ENCODE results near the gene UBE2I.

UBE2I gene

DNA sequence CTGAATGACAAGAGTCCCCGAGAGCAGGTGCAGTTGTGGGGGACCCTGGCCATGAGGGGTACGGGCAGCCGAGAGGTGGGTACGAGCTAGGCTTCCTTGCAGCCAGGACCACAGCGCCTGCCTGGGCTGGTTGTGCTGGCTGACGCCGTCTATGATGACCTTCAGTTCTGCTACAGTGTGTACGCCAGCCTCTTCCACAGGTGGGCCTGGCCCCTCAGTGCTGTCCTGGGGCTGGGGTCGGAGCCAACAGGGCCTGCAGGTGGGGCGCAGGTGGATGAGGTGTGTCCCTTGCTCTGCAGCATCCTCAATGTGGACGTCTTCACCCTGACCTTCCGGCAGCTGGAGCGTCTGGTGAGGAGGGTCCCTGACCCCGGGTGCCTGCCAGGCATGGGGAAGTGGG is 35.1 kb downstream of the UBE2I start:
- no peak for DNase-seq

DNA sequence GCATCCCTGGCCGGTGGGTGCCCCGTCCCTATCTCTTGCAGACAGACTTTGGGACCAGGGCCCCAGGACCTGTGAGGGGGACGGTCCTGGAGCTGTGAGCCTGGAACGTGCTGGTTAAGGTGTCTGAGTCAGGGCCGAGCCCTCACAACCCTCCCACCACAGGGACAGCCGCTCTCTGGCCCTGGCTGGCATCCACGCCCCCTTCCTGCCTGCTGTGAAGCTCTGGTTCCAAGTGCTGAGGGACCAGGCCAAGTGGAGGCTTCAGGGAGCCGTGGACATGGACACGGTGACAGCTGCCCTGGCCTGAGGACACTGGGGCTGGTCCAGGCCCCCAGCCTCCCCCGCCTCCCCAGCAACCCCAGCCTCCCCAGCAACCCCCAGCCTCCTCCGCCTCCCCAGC is 35.7 kb downstream of the UBE2I start:
- DNase-seq = no peak

DNA sequence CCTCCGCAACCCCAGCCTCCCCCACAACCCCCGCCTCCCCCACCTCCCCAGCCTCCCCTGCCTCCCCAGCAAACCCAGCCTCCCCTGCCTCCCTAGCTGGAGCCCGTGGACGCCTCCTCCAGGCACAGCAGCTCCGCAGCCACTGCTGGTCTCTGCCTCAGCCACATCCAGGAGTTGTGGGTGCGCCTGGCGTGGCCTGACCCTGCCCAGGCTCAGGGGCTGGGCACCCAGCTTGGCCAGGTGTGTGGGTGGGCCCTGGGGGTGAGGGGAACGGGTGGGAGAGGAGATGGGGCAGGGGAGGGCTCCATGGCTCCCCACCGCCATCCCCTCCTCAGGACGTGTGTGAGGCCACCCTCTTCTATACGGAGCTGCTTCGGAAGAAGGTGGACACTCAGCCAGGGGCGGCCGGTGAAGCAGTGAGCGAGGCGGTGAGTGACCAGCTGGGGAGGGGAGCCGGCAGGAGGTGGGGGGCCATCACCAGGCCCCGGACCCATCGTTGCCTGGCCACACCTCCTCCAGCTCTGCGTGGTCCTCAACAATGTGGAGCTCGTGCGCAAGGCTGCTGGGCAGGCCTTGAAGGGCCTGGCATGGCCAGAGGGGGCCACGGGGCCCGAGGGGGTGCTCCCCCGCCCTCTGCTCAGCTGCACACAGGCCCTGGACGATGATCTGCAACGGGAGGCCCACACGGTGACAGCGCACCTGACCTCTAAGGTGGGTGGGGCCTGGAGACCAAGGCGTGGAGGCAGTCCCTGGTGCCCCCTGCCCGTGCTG is 36.4 kb downstream of the UBE2I start:
- no peak for DNase-seq

DNA sequence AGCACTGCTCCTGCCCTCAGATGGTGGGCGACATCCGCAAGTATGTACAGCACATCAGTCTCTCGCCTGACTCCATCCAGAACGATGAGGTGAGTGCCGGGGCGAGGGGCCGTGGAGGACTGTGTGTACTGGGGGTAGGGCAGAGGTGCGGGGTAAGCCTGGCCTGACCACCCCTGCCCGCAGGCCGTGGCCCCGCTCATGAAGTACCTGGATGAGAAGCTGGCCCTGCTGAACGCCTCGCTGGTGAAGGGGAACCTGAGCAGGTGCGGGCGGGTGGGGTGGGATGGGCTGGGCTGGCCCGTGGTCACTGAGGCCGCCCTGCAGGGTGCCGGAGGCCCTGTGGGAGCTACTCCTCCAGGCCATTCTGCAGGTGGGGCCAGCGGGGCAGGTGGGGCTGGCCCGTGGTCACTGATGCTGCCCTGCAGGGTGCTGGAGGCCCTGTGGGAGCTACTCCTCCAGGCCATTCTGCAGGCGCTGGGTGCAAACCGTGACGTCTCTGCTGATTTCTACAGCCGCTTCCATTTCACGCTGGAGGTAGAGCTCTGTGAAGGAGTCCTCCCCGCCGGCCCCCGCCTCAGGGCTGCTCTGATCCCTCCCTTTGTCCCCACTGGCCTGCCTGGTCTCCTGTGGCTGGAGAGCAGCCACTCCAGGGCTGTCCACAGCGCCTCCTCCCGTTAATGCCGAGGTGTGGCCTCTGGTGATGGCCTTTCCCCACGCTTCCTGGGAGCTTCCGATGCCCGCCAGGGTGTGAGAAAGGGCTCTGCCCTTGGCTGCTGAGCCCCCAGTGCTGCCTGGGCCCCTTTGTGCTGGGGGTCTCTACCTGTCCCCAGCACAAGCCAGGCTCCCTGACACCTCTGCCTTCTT is 37.2 kb downstream of the UBE2I start:
- no peak for DNase-seq

DNA sequence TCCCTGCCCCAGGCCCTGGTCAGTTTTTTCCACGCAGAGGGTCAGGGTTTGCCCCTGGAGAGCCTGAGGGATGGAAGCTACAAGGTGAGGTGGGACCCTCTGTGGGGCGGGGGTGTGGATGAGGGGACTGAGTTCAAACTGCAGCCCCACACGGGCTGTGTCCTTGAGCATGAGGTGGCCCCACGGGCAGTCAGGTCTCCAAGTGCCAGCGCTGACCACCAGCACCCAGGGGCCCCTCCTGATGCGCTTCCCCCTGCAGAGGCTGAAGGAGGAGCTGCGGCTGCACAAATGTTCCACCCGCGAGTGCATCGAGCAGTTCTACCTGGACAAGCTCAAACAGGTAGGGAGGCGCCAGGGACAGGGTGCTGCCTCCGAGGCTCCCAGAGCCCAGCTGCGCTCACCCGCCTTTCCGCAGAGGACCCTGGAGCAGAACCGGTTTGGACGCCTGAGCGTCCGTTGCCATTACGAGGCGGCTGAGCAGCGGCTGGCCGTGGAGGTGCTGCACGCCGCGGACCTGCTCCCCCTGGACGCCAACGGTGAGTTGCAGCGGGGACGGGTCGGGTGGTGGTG is 37.9 kb downstream of the UBE2I start:
- DNase-seq = no peak

DNA sequence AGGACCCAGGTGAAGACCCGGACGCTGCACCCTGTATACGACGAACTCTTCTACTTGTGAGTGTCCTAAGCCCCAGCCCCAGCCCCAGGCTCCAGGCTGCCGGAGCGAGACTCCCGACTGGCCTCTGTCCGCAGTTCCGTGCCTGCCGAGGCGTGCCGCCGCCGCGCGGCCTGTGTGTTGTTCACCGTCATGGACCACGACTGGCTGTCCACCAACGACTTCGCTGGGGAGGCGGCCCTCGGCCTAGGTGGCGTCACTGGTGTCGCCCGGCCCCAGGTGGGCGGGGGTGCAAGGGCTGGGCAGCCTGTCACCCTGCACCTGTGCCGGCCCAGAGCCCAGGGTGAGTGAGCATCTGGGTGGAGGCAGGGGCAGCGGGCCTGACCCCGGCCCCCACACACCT is 38.5 kb downstream of the UBE2I start:
- DNase-seq = no peak

DNA sequence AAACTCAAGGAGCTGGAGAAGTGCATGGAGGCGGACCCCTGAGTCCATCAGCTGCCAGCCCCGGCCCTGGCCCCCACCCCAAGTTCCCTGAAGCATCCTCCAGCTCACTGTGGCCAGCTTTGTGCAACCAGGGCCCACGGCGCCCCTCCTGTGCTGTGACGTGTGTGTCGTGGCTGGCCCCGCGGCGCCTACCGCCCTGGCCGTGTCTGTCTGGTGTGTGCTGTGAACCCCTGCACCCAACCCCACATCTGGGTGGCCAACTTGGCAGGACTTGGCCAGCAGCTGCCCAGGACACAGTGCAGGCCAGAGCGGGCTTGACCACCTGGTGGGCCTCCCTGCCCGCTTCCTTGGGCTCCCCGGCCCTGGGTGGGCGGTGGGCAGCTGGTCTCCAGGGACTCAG is 39.0 kb downstream of the UBE2I start:
- no peak for DNase-seq

DNA sequence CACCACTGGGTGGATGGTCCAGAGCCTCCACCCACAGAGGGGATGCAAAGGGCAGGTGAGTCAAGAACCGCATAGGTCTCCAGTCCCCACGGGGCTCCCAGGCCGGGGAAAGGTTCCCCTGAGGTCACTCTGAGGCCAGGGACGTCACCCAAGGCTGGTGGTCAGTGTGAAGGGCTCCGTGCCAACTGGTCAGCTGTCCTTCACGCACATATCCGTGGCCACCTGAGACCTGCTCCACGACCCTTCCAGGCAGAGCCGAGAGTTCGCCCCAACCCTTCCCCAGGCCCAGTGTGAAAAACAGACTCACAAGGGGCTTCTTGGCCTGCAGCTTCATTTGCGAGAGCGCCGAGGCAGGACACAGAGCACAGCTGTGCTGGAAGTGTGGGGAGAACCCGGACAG is 39.5 kb downstream of the UBE2I start:
- no peak for DNase-seq

DNA sequence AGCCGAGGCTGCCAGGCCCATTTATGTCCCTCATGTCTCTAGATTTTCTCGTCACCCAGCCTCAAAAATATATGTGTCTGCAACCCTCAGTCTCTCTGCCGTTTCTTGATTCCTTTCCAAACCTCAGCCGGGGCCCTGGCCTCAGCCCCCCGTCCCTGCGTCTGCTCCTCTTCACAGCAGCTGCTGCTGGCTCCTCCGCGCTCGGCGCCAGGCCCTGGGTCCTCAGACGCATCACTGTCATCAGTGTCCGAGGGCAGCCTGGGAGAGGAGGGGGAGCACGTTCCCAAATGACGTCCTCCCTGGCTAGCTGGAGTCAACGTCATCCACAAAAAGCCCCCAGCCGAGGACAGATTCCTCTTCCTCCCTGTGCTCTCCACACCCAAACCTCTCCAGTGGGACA is 39.9 kb downstream of the UBE2I start:
- DNase-seq = no peak

DNA sequence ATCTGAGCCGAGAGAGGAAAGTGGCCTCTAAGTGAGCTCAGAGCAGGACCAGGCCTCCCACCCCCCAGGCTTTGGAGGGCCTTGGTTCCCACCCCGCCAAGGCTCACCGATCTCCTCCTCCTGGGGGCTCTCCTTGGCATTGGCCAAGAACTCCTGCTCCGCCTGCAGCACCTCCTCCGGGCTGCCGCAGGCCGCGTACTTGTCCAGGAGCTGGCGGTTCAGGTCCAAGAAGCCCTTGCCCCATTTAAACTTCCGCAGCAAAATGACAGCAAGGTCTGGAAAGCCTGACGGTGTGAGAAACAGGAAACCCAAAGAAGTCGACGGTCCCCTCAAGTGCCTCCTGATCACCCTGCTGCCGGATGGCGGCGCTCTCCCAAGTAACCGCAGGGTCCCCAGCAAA is 40.5 kb downstream of the UBE2I start:
- no peak for DNase-seq

DNA sequence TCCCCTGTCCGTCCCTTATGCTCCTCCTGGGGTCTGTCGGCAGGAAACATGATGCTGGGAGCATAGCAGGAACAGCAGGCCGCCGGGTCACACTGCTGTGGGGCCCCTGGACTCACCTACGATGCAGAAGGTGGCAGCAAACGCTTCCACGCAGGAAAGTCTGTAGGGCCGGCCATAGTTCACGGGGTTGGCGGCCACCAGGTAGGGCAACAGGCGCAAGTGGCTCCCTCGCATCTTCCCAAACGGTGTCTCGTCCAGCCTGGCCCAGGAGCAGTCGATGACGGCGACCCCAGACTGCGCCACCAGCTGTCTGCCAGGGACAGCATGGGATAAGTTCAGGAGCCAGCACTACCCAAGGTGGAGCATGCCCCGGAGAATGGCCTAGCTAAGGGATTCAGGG is 41.3 kb downstream of the UBE2I start:
- DNase-seq = no peak

DNA sequence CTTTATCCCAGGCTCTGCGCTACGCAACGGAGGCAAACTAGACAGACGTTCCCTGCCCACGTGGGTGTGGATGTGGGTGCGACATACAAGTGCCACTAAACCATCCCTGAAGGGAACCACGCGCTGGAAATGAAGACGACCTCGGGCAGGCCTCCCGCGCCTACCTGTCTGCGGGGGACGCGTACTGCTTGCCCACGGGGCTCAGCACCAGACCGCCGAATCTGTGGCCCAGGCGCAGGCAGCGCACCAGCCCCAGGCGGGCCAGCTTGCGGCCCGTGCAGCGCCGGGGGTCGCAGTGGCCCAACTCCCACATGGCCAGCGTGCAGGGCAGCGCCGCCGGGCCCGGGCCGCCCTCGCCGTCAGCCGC is 41.8 kb downstream of the UBE2I start:
- DNase-seq = no peak

DNA sequence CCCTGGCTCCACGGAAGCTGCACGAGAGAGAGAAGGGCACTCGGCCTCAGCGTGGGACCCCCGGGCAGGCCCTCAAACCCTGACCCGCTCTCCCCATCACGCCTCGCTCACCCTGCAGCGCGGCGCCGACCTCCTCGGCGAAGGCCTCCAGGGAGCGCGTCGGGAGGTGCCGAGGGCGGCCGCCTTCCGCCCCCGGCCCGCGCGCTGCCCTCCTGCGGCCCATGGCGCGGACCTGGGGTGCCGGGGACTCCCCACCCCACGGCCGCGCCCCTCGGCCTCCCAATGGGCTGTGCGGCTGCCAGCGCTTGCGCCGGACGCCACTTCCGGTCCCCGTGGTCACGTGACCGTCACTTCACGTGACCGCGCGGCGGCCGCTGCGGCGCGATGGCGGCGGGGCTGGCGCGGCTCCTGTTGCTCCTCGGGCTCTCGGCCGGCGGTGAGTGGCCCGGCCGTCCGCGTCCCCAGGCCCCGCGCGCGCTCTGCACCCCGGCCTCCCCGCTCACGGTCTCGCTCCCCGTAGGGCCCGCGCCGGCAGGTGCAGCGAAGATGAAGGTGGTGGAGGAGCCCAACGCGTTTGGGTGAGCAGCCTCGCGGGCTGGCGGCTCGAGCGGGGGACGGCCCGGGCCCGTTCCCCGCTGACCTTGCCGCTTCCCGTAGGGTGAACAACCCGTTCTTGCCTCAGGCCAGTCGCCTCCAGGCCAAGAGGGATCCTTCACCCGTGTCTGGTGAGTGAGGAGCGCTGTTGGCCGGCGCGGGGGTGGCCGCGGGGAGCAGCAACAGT is 42.3 kb downstream of the UBE2I start, which contains the start of the genes GNPTG and TSR3:
GNPTG (plus strand) TSS at position 350 of the 781 bp plus-strand sequence; CDS start at position 385, 35 bp downstream.
TSR3 (minus strand) TSS at position 297 of the 781 bp plus-strand sequence; CDS start at position 223, 74 bp downstream.
- peak; percentile 82 for DNase-seq

DNA sequence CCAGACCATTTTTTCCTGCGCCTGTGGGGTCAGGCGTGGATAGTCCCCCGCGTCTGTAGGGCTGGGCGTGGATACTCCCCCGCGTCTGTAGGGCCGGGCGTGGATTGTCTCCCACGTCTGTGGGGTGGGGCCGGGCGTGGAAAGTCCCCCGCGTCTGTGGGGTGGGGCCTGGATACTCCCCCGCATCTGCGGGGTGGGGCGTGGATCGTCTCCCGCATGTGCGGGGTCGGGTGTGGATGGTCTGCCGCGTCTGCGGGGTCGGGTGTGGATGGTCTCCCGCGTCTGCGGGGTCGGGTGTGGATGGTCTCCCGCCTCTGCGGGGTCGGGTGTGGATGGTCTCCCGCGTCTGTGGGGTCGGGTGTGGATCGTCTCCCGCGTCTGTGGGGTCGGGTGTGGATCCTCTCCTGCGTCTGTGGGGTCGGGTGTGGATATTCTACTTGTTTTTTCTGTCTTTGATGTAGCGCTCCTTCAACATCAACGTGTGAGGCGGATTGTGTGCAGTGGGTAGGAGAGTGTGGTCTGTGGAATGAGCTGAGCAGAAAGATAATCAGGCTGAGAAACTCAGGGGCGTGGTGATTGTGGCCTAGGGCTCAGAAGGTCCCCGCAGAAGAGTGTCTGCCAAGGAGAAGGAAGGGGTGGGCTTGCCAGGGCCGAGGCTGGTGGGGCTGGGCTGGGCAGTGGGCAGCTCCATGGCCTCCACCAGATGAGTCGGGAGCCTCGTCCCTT is 45.5 kb downstream of the UBE2I start:
- DNase-seq = no peak

DNA sequence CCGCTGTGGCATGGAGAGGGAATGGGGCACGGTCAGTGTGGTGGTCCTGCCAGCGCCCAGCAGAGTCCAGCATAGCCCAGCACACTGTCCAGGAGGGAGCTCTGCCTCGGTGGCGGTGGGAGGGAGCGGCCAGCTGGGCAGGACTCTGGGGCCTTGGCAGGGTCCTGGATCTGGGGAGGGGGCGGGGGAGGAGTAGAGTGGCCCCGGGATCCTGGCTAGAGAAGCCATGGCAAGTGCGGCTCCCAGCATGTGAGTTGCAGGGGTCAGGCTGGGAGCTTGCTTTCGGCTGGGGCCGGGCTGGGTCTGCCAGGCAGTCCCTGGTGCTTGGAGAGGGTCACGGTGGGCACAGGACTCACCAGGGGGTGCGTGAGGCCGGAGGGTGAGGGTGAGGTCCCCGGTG is 46.2 kb downstream of the UBE2I start:
- DNase-seq = no peak

DNA sequence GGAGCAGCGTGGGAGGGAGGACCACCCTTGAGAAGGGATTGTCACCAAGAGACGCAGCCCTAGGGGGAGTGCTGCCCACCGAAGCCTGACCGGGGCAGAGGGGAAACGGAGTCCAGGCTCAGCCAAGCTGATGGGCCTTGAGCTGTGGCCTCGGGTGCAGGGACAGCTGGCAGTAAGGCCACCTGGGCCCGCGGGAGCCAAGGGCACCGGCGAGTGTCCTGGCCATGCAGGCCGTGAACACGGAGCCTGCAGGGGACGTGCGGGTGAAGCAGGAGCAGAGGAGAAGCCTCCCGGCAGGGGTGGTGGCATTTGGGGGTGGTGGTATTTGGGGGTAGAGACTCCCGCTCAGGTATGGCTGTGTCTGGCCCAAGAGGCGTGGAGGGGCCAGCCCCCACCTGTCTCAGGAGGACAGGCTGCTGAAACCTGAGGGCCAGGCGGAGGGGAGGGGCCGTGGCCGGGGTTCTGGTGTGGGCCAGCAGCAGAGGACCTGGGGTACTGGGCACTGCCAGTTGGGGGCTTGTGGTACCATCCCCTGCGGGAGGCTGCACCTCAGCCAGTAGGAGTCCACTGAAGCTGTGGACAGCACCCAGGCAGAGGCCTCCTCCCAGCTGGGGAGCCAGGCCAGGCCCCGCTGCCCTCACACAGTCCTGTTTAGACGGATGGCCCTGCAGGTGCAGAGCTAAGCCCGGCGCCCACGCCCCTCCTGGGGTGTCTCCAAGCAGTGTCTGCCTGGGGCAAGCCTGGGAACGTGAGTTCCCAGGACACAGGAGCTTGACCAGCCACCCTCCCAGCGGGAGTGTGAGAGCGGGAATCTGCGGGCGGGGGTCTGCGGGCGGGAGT is 46.8 kb downstream of the UBE2I start:
- no peak for DNase-seq

DNA sequence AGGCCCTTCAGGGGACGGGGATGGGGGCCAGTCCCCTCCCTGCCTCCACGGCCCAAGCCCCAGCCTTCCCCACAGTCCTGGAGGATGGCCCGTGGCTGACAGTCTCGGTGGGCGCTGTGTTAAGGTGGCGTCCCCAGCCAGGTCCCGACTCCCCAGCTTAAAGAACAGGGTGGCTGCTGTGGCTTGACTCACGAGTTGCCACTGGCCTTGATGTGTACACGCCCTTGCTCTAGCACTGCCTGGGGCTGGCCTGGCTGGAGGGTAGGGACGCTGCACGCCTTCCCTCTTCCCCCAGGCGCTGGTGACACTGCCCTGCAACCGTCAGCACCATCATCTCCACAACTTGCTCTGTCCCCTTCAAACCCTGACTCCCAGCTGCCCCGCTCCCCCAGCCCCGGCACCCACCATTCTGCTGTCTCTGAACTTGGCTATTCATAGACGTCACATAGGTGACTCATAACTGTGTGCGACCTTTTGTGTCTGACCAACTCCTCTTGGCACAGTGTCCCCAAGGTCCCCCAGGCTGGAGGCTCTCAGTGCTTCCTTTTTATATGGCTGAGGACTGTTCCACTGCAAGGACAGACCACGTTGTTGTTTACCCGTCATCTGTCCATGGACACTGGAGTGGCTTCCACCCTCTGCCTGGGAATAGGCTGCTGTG is 48.6 kb downstream of the UBE2I start:
- DNase-seq = no peak

DNA sequence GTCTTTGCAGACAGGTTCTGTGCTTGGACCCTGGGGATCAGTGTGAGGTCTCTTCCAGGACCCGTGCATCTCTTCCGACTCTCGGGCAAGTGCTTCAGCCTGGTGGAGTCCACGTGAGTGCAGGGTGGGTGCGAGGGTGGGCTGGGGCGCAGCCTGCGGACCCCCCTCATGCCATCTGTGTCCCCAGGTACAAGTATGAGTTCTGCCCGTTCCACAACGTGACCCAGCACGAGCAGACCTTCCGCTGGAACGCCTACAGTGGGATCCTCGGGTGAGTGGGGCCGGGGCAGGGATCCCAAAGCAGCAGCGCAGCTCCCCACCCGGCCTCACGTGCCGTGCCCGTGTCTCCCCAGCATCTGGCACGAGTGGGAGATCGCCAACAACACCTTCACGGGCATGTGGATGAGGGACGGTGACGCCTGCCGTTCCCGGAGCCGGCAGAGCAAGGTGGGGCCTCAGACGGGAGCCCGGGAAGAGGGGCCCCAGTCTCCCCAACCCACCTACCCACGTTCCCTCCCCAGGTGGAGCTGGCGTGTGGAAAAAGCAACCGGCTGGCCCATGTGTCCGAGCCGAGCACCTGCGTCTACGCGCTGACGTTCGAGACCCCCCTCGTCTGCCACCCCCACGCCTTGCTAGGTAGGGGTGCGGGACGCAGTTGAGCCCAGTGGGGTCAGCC is 52.4 kb downstream of the UBE2I start:
- no peak for DNase-seq

DNA sequence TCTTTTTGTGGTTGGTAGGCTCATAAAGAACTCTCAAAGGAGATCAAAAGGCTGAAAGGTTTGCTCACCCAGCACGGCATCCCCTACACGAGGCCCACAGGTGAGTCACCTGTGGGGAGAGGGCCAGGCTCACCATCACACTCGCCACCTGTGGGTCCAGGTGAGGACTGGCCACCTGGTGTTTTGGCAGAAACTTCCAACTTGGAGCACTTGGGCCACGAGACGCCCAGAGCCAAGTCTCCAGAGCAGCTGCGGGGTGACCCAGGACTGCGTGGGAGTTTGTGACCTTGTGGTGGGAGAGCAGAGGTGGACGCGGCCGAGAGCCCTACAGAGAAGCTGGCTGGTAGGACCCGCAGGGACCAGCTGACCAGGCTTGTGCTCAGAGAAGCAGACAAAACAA is 53.4 kb downstream of the UBE2I start:
- no peak for DNase-seq

DNA sequence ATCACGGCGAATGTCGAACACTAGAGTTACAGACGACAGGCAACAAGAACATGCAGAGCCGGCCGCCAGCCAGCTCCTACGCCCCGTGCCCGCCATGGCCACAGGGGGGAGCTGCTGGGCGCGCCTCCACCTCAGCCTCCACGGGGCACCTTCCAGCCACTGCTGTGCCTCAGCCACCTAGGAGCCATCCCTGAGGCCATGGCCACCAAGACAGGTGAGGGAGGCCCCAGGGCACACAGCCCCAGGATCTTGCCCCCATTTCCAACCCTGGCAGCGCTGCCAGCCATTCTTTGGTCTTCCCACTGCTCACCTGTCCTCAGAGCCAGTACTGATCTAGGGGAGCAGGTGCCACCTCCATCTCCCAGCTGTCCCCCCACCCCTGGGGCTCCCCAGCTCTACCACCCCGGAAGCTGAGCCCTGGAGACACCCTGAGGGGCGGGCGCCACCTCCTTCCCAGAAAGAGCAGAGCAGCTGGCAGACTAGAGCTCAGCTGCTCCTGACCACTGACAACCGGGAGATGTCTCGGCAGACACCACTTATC is 54.1 kb downstream of the UBE2I start:
- peak; percentile 71 for DNase-seq

Measured in stimulated activated CD4-positive, alpha-beta T cell treated with anti-CD3 and anti-CD28 coated beads, Interleukin-12 subunit alpha, Interleukin-12 subunit beta, amount 100 ng/mL, for 4 hours (primary cell).